Thoracic aorta (tissue), 2 donors: ENCODE measurements around the gene INHBE. TPM values are rescaled to one million over a fixed set of nuclear protein-coding genes. Genes with fewer than 3 reads are reported as not detected.

Source experiments
- ATAC-seq: fragments of 150-250 bp; one replicate; pipeline ENCODE4 v1.8.0; 2017; ENCODE audit warnings: low read depth; ENCODE audit not compliant: insufficient number of reproducible peaks, low FRiP score
- DNase-seq: peaks from one replicate; pipeline ENCODE4 v3.0.0-alpha.2; 2020; ENCODE audit warnings: low spot score
- H3K27ac ChIP-seq, 2 donors: fragments of 200-600 bp; sonication (generic); 1 replicate in 1 of 2; 2 replicates in 1 of 2; pipeline ENCODE4 v1.5.1; 2016; ENCODE audit warnings: mild to moderate bottlenecking in 2 of 2, moderate library complexity in 2 of 2
- H3K27me3 ChIP-seq: fragments of 200-600 bp; sonication (generic); replicated peaks from 2 replicates; pipeline ENCODE4 v1.6.0; 2016; ENCODE audit warnings: mild to moderate bottlenecking; ENCODE audit not compliant: insufficient read depth
- H3K36me3 ChIP-seq: fragments of 200-600 bp; sonication (generic); one replicate; pipeline ENCODE4 v1.5.1; 2016
- H3K4me1 ChIP-seq, 2 donors: fragments of 200-600 bp; sonication (generic); 1 replicate in 1 of 2; 2 replicates in 1 of 2; pipeline versions ENCODE4 v1.5.1 to v1.6.0; 2016; ENCODE audit warnings: low read depth in 2 of 2, mild to moderate bottlenecking in 1 of 2; ENCODE audit not compliant: control insufficient read depth in 1 of 2
- H3K4me3 ChIP-seq: fragments of 200-600 bp; sonication (generic); 2 replicates; pipeline ENCODE4 v1.5.1; 2016; ENCODE audit warnings: mild to moderate bottlenecking
- H3K9me3 ChIP-seq: fragments of 200-600 bp; sonication (generic); 2 replicates; pipeline ENCODE4 v1.5.1; 2016
- CTCF ChIP-seq: fragments of 200-600 bp; sonication (generic); IDR thresholded peaks from one replicate; pipeline ENCODE4 v1.5.1; 2019; ENCODE audit warnings: antibody characterized with exemption
- total RNA-seq, 2 donors: library from RNA; depleted of rRNA; stranded (reverse); fragments of >200 nt; gene quantifications; one replicate each; pipeline versions ENCODE4 v1.1.0 to v1.2.3, GENCODE V29; 2016

Gene INHBE
- total RNA-seq, 2 donors from 2014 or later, result not detected

DNA sequence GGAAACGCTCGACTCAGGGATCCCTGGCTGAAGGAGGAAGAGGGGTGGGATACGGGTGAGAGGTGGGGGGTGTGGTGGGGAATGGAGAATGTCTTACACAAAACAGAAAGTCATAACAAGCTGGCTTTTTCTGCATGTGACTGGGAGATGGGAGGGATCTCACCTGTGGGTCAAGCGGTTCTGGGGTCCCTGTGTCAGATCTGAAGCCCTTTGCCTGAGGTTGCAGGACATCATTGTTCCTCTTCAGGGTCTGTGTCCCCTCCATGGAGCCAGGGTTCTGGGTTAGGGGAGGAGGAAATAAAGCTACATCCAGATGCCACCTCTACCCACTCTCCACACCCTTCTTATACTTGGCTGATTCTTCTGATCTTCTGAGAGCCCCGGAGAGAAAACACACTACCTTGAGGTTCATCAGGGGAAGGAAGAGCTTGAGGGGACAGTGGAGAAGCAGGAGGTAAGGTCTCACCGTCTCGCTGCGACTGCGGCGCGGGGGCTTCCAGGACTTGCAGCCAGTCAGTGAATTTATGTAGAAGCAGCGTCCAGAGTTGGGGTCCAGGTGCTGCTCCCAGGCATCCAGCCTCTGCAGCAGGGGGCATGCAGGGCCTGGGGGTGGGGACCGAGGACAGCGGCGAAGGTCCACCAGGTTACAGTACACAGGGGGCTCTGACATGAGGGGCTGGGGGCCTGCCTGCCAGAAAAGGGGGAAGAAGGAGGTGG, 22.0 kb downstream of the INHBE start:
- Histone ChIP-seq H3K4me1 (peaks cover 15 to 17% of the 10 kb centered on the region in 2 donors), H3K27ac (no peak overlapping the region), H3K4me3 (peak overlapping the region; percentile 72), H3K27me3 (no peaks in the 10 kb centered on the region), H3K36me3 (no peaks in the 10 kb centered on the region), H3K9me3 (no peaks in the 10 kb centered on the region)
- TF ChIP-seq CTCF, result no peak
- ATAC-seq (no peak), DNase-seq (no peak)

DNA sequence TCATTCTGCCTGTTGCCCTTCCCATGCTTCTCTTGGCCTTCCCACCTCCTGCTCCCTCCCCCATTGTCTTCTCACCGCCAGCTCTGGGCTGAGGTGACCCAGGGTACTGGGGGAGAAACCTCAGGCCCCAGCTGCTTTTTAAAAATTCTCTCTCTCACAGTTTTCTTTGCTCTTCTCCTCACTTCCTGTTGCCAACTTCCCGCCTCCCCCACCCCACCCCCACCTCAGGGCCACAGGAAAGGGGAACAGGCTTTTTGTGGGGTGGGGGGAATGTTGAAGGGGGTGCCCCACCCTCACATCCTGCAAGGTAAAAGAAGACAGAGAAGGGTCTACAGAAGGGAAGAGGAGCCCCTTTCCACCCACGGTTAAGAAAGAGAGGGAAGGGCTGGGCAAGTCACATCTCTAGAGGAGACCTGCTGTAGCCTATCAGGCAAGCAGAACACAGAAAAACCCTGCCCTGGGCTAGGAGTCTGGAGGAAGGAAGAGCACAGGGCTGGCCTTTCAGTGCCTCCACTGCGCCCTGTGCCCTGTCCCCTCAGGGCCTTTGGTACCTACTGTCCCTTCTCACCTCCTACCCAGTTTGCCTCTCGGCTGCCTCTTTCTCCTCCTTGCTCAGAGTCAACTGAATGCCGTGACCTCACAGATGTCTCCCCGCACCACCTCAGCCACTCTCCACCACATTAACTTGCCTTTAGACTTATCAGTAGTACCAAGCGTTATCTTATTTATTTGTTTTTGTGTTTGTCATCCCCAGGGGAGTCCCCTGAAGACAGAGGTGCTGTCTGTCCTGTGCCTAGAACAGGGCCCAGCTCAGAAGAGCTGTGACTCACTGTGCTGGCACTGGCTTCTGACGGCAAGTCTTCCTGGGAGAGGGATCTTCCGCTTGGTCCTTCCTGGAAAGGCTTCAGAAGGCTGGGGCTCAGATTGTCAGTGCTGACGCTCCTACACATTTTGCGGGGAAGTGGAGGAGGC, 22.9 kb downstream of the INHBE start:
- Histone ChIP-seq H3K27me3 (no peaks in the 10 kb centered on the region), H3K4me1 (peaks cover 15 to 17% of the 10 kb centered on the region in 2 donors), H3K9me3 (no peaks in the 10 kb centered on the region), H3K36me3 (no peaks in the 10 kb centered on the region), H3K27ac (peak overlapping the region; percentile 17 to 34), H3K4me3 (peak overlapping the region; percentile 72)
- TF ChIP-seq CTCF, result no peak
- DNase-seq (no peak), ATAC-seq (no peak)

DNA sequence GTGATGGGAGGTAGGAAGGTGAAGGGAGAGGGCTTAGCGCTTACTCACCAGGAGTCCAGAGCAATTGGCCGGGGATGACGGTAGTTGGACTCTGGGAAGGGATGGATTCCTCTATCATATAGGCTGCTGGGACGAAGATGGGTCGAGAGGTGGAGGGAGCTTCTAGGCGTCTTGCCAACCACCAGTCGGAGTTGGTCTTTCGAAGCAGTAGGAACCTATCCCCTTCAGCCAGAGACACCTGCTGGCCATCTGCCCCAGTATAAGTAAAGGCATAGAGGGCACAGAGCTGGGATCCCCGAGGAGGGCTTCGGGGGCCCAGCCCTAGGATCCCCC, 23.9 kb downstream of the INHBE start:
- Histone ChIP-seq H3K9me3 (no peaks in the 10 kb centered on the region), H3K4me1 (peaks cover 15 to 17% of the 10 kb centered on the region in 2 donors), H3K27ac (peak overlapping the region in 1 of 2 donors; percentile 34), H3K4me3 (no peak overlapping the region), H3K27me3 (no peaks in the 10 kb centered on the region), H3K36me3 (no peaks in the 10 kb centered on the region)
- ATAC-seq, result no peak
- no peak for TF ChIP-seq CTCF
- no peak for DNase-seq

DNA sequence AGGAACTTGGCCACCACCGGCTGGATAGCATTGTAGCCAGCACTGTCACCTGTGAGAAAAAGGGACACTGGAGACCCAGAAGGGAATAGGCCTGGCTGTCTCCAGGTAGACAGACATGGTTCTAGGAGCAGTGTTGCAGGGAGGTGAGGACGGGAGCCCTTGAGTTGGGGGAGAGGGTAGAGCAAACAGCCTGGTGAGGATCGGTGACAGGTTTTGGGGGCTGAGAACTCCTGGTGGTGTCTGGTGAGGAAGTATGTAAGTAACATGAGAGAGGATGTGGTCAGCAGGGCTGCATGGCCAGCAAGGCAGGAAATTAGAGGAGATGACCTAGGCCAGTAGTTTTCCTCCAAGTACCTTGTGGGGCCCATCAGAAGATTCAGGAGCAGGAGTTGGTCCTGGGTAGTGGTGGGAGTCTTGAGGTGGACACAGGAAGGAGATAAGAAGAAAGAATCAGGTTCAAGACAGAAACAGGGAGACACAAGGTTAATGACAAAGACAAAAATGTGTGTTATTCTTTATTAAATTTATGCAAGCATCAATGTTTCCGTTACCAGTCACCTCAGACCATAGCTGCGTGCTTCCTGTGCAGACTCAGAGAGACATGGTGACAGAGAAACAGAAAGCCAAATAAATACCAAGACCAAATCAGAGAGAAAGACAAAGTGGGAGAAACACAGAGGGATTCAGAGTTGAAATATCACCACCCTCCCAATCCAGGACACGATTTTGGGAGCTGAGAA, 24.4 kb downstream of the INHBE start, which contains the start of gene ARHGAP9:
TSS of gene ARHGAP9 (minus strand) at position 491 of the 740 bp plus-strand sequence. CDS start at position 31, 460 bp downstream.
- Histone ChIP-seq H3K4me3 (no peak within 1 kb of the TSS), H3K4me1 (peaks cover 15 to 17% of the 10 kb centered on the region in 2 donors), H3K27ac (peak within 1 kb of the TSS; percentile 17 to 34), H3K27me3 (no peaks in the 10 kb centered on the region), H3K9me3 (no peaks in the 10 kb centered on the region), H3K36me3 (no peaks in the 10 kb centered on the region)
- ATAC-seq (no peak), DNase-seq (no peak)
- TF ChIP-seq CTCF, result no peak

DNA sequence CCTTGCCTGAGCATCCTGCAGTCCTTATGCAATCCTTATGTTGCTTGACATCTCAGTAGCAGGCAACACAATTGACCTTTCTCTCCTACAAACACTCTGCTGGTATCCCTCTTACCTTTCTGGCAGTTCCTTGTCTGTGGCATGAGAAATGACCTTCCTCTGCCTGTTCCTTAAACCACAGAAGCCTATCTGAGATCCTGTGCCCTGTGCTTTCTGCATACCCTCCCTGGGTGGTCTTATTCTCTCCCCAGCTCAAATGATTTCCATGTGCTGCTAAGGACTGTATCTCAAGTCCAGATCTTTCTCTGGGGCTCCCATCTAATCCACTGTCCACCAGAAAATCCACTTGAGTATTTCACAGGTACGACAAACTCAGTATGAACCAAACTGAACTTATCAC, 26.6 kb downstream of the INHBE start:
- no peak overlapping the region for H3K4me3 ChIP-seq
- no peaks in the 10 kb centered on the region for H3K36me3 ChIP-seq
- H3K4me1 ChIP-seq, result no peaks in the 10 kb centered on the region
- H3K9me3 ChIP-seq, result no peaks in the 10 kb centered on the region
- DNase-seq, result no peak
- no peak overlapping the region for H3K27ac ChIP-seq
- no peak for ATAC-seq
- no peak for TF ChIP-seq CTCF
- H3K27me3 ChIP-seq, result no peaks in the 10 kb centered on the region
